ENCODE measurements around the gene NELFB.

Gene NELFB

GRCh38 chr9:137223078-137223970, 31.8 kb upstream of the NELFB start:
- in situ Hi-C loops (cut with HindIII; ENCODE audit: low sequenced_read_pairs), result loop anchor here (5.0 kb wide), 1 partner anchor 56 kb away; no protein-coding TSS in a partner anchor

GRCh38 chr9:137224830-137225694, 30.1 kb upstream of the NELFB start, which contains the start of gene CYSRT1:
Gene CYSRT1, plus strand, starts transcription at chr9:137225174. Its CDS starts 448 bp downstream, at chr9:137225622.
- in situ Hi-C loops (cut with HindIII; ENCODE audit: low sequenced_read_pairs), result loop anchor here (5.0 kb wide), 1 partner anchor 58 kb away; no protein-coding TSS in a partner anchor

GRCh38 chr9:137225699-137226331, 29.3 kb upstream of the NELFB start:
- in situ Hi-C loops (cut with HindIII; ENCODE audit: low sequenced_read_pairs), result no loop called here

GRCh38 chr9:137226338-137227053, 28.6 kb upstream of the NELFB start:
- in situ Hi-C loops (cut with HindIII; ENCODE audit: low sequenced_read_pairs), result no loop called here

GRCh38 chr9:137227054-137227852, 27.9 kb upstream of the NELFB start, which contains the start of gene RNF224:
Gene RNF224, plus strand, starts transcription at chr9:137227502. Its CDS starts 834 bp downstream, at chr9:137228336.
- in situ Hi-C loops (cut with HindIII; ENCODE audit: low sequenced_read_pairs), result no loop called here

- in situ Hi-C loops (cut with HindIII; ENCODE audit: low sequenced_read_pairs), result no loop called here
These were observed 27.1 kb upstream of the NELFB start for GRCh38 chr9:137227853-137228505.

- in situ Hi-C loops (cut with HindIII; ENCODE audit: low sequenced_read_pairs), result no loop called here
These were observed 26.6 kb upstream of the NELFB start for GRCh38 chr9:137228506-137228967.

GRCh38 chr9:137228968-137229896, 25.9 kb upstream of the NELFB start:
- in situ Hi-C loops (cut with HindIII; ENCODE audit: low sequenced_read_pairs), result no loop called here

GRCh38 chr9:137229903-137230704, 25.0 kb upstream of the NELFB start:
- in situ Hi-C loops (cut with HindIII; ENCODE audit: low sequenced_read_pairs), result no loop called here

- in situ Hi-C loops (cut with HindIII; ENCODE audit: low sequenced_read_pairs), result no loop called here
These were observed 24.3 kb upstream of the NELFB start, which contains the start of gene SLC34A3 for GRCh38 chr9:137230705-137231371. Gene SLC34A3, plus strand, starts transcription at chr9:137230901. Its CDS starts 802 bp downstream, at chr9:137231703.

- in situ Hi-C loops (cut with HindIII; ENCODE audit: low sequenced_read_pairs), result no loop called here
These were observed 23.6 kb upstream of the NELFB start for GRCh38 chr9:137231372-137232039.

GRCh38 chr9:137232101-137232500, 23.0 kb upstream of the NELFB start:
- in situ Hi-C loops (cut with HindIII; ENCODE audit: low sequenced_read_pairs), result no loop called here

- in situ Hi-C loops (cut with HindIII; ENCODE audit: low sequenced_read_pairs), result no loop called here
These were observed 22.6 kb upstream of the NELFB start for GRCh38 chr9:137232510-137232909.

GRCh38 chr9:137233143-137233980, 21.8 kb upstream of the NELFB start:
- in situ Hi-C loops (cut with HindIII; ENCODE audit: low sequenced_read_pairs), result no loop called here
